HG03378 (cell line): ENCODE measurements around the gene MROH2A.

Experiments
- ATAC-seq: cut with Tn5 transposase; IDR thresholded peaks from one replicate; pipeline ENCODE4 v1.9.1; 2021; ENCODE audit warnings: mild to moderate bottlenecking, moderate library complexity; ENCODE audit not compliant: unreplicated experiment

MROH2A gene

DNA sequence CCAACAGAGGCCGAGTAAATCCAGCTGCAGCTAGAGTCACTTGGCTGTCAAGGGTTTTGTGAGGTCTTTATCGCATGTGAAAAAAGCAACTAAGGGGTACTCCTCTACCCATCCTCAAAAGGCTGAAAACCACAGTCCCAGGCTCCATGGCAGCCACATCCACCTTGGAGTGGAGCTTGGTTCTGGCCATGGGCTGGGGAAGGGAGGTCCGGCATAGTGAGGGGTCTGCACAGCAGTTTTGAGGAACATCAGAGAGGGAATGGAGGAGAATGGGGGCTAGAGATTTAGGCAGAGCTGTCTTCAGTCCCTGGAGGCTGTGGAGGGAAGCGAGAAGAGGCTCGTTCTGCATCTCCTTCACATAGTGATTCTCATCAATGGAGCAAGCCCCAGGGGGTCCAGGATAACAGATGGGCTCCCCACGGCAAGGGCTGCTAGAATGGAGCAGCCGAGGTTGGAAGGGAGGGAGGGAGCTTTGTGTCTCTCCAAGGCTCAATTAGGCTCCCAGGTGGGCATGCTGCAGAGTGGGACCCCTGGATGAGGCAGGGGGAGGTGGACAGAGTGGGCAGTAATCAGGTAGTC, 21.0 kb downstream of the MROH2A start:
- ATAC-seq: no peak

DNA sequence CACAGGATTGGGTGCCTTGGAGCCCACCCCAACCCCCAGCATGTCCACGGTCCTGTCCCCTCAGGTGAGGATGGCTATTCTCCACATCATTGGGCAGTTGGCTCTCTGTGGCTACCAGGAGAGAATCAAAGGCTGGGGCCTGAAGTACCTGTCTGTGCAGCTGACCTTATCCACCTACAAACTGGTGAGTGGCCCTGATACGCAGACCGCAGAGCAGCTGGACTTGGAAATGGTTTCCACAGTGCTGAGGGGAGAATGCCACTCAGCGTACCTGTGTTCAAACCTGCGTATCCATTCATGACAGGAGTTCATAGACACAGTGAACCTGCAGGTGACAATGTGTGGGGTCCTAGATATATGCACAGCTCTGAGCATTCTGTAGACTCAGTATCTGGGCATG, 21.6 kb downstream of the MROH2A start:
- no peak for ATAC-seq

DNA sequence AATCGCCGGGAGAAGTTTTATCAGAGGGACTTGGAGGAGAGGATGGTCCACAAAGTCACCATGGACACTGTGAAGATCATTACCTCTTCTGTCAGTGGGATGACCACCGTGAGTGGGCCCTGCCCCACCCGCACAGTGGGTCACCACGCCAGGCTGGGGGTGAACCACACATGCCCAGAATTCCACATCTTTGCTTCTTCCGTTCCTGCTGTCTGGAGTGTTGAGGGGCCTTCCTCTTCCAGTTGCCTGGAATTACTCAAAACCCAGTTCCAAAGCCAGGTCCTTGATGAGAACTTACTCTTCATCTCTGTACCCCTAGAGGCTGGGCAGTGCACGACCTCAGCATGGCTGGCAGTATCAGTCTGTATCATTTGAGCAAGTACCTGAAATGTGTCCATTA, 22.1 kb downstream of the MROH2A start:
- no peak for ATAC-seq

DNA sequence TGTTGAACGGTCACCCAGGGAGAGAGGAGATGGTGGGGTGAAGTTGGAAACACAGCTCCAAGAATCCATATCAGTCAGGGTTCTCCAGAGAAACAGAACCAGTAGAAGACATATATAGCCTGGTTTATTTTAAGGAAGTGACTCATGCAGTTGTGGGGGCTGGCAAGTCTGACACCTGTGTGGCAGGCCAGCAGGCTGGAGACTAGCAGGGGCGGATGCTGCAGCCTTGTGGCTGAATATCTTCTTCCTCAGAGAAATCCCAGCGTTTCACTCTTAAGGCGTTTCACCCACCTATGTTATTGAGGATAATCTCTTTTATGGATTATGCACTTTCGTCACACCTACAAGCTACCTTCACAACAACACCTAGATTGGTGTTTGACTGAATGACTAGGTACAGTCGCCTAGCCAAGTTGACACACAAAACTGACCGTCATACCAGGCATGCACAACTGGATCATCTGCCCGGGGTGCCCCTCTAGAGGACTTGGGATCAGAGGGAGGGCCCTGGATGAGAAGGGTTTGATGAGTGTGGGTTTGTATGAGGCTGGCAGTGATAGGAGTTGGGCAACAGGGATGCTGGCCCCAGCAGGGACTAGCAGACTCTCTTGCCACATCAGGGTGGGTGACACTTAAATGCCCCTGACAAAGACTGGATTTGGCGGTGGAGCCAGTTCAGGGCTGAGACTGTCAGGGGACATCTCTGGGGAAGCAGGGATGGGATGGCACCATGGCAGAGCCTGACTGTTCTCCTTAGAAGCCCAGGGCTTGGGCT, 23.4 kb downstream of the MROH2A start:
- ATAC-seq: no peak

DNA sequence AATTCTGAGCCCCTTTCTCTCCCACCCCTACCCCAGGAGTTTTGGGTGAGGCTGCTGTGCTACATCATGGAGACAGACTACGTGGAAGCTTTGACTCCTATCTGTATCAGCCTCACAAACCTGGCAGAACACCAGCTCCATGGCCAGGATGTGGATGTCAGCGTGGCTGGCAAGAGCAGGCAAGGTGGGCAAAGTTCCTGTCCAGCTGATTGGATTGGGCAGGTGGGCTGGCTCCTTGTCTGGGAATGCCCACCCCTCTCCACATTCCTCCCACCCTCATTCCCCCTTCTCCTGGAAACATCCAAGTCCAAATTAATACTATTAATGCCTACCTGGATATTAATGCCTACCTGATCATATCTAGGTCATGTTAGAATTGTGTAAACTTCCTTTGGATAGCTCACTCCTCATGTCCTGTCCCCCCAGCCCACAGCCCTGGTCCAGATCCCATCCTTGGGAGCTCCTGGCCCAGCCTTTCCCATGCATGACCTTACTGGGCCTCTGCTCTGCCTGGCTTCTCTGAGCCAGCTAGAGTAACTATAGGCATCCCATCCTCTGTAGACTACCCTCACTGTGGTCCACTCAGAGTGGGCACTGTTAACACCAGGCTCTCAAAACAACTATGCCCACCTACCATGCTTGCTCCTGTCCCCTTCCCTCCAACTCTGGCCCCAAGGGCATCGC, 24.1 kb downstream of the MROH2A start:
- no peak for ATAC-seq

DNA sequence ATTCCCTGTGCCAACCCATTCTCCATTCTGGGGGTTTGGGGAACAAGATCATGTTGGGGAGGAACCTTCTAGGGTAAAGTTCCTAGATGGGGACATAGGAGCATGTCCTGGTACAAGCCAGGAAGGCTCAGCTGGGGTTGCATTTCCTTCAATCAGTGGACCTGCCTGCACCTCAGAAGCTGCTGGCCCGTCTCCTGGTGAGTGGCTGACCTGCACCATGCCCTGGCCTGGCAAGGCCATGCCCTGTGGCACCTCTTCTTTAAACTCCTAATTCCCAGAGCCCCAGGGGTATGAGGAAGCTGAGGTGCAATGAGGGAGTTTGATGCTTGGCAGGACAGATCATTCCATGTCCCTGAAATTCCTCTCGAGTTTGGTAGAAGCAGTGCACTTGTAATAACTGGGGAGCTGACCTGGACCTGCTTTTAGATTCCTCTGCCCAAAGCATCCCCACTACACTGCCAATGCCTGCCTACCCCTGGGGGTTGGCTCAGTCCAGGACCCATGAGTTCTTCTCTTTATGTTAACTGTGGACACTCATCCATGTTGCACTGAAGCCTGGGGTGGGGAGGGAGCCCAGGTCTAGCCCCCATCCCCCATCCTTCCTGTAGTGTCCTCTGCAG, 25.3 kb downstream of the MROH2A start:
- no peak for ATAC-seq

DNA sequence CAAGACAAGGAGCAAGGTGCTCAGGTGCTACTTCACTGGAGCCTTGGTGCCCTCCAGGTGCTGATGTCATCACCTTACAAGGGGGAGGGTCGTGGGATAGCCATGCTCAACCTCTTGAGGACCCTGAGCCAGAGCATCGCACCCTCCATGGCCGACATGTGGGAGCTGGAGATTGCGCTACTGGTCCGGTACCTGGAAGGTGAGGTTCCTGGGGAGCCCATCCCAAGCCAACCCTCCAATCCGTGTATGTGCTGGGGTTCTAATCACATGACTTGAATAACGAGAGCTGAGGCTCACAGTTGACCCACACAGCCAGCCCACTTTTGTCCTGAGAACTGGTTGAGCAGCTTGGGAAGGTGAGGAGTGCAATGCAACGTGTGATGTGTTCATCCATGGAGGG, 25.9 kb downstream of the MROH2A start:
- ATAC-seq: no peak

DNA sequence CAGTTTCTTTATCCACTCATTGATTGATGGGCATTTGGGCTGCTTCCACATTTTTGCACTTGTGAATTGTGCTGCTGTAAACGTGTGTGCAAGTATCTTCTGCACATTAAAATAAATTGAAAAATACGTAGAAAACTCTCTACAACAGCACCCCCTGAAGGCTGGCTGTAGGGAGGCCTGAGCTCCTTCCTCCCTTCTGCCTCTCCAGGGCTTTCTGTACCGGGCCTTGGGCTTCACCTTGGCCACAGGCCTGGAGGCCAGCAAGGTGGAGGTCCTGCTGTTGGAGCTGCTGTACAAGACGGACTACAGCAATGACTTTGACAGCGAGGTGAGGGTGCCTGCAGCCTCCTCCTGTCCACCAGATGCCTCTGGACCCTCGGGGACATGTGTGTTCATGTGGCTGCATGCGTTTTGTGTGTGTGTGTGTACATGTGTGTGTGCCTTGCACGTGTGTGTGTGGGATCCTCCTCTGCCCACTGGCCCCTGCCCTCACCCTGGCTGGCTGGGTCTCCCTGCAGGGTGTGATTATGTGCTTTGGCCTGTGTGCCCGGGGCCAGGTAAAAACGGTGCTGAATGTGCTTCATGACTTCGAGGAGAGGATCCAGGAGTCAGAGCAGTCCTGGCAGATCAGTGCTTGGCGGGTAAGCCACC, 29.2 kb downstream of the MROH2A start:
- ATAC-seq: no peak

DNA sequence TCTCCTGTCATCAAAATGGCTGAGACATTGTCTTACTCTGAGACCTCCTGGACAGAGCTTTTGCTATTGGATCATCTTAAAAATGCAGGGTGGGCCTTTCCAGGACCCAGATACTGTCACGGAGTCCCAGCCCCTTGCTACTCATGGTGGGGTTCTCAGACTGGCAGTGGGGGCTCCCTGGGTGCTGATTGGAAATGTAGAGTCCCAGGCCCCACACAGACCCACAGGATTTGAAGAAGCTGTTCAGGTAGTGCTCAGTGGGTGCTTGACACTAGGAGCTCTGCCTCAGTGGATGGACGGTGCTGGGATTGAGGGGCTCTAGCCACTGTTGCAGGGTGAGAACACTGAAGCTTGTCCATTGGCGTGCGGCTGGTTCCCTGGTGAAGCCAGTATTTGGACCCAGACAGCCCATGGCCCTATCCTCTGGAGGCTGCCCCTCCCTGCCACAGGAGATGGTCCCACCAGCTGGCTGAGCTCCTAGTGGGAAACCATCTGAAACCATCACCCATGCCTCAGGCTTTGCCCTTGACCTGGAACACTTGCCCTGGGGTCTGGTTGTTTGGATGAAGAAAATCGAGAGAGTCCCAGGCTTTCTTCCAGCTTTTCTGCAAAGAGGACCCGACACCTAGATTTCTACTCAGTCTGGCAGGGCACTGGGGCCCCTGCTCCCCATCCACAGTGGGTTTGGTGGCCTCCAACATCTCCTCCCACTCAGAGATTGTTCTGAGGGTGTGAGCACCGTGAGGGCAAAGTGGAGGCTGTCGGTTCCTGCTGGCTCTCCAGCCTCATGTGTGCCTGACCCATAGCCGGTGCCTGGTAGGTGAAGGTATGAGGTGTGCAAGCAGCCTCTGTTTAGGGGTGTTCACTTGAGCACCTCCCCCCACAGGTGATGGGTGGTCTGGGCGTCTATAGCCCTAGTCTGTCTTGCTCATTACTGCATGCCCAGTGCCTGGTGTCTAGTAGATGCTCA, 30.1 kb downstream of the MROH2A start:
- no peak for ATAC-seq

DNA sequence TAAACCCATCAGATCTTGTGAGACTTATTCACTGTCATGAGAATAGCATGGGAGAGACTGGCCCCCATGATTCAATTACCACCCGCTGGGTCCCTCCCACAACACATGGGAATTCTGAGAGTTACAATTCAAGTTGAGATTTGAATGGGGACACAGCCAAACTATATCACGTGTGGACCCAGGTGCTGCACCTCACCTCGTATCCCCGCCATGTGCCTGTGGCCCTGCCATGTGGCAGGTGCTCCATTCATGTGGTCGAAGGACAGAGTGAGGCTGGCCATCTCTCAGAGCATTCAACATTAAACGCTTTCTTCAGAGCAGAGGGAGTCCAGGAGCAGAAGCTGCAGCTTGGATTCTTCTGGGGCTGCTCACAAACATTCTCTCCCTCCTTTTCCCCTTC, 32.3 kb downstream of the MROH2A start:
- no peak for ATAC-seq

DNA sequence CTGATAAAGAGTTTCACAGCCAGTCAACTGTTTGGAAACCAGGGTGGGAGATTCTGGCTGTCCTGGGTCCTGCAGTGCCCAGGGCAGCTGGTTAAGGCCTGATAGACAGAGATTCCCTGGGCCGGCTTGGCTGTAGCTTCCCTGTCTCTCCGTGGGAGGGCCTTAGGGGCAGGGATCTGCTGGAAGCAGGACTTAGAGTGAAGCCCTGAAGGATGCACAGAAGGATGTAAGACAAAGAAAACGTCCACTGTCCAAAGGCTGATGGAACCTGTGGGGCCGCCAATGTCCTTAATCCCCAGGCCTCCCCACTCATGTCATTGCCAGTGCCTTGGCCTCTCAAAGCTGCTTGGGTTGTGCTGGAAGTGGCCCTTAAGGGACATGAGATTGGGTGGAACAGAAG, 33.0 kb downstream of the MROH2A start:
- no peak for ATAC-seq

DNA sequence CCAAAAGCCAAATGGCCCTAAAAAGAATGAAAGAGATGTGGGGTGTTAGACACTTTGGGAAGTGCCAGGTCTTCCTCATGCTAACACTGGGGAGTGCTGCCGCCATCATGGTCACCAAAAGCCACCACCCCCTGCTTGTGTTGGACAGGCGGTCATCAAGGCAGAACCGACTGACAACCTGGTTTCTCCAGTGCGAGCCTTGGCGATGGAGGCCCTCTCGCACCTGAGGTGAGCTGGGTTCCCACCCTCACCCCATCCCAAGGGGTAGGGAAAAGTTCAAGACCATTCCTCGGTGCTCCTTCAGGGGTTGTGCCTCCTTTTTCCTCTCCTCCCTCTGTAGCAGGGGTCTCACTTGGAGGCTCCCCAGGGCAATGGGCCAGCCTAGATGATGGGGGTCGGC, 33.6 kb downstream of the MROH2A start:
- no peak for ATAC-seq

DNA sequence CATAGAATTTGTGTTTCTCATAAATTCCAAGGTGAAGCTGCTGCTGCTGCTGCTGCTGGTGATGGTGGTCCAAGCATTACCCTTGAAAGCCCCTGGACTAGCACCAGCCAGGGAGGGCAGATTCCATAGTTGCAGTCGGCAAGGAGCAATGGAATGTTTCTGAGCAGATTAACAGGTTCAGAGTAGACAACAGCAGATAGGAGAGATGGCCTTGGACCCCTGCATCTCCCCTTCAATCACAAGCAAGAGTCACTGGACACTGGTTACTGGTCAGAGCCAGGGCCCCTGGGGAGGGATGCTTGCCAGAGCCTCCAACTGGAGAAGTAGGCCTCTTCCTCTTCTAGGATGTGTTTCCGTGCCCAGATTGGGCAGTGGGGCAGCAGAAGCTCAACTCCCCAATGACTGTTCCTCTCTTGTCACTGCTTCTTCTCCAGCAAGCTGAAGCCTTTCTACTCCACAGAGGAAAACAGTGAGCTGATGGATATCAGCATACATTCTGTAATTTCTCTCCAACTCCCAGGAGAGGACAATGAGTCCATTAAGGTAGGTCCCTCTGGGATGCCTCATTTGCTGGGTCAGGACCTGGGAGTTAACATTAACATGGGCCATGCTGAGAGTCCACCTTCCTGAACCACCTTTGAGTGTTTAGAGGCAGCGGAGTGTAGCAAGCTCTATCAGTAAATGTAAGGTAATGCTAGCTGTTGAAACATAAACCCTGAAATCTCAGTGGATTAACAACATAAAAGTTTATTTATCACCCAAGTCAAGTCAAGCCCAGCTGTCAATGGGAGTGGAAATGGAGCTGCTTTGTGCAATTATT, 35.3 kb downstream of the MROH2A start:
- ATAC-seq: no peak

DNA sequence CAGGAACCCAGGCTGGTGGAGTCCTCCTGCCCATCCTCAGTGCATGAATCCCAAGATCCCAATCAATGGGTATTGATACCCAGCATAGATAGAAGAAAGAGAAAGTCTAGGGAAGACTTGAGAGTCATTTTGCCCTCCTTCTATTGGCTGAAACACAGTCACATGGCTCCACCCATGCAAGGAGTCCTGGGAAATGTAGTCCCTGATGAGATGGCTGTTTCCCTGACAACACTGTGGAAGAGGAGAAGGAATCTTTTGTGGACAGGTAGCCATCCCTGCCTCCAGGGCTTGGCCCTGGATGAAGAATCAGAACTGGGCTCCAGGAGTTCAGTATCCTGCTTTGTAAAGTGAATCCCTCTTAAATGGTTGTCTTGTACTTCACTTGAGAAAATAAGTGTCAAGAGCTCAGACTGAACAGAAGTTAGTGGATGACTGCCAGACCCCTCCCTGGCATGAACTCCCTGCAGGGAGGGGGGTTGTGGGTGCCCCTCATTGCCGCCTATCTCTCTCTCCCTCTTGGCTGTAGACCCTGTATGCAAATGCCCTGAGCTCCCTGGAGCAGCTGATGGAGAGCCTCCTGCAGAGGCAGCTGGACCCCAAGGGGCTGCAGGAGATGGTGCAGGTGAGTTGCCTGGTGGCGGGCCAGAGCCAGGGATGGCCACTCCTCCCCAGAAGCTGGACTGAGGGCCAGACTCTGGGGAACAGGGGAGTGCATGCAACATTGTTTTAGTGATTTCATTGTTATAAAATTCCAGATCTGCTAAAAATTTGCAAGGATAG, 36.1 kb downstream of the MROH2A start:
- ATAC-seq: no peak

DNA sequence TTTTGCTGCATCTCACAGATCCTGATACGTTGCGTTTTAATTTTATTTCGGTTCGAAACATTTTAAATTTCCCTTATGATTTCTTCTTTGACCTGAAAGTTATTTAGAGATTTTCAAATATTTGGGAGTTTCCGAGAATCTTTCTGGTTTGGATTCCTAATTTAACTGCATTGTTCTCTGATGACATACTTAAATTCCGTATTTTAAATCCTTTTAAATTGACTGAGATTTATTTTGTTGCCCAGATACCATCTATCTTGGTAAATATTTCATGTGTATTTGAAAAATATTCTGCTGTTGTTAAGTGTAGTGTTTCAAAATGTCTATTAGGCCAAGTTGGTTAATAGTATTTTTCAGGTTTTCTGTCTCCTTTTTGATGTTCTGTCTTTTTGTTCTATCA, 37.7 kb downstream of the MROH2A start:
- no peak for ATAC-seq

DNA sequence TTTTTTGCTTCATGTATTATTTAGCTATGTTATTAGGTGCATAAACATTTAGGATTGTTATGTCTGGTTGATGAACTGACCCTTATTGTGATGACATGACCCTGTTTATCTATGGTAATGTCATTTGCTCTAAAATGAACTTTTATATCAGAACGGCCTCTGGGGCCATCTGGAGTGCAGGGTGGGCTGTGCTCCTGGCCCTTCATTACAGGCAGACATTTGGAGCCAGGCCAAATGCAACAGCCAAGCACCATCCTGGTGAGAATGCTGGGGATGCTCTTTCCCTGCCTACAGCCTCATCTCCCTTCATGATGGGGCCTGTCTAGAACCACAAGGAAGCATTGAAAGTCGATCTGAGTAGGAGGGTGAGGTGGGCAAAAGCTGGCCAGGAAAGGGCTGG, 38.2 kb downstream of the MROH2A start:
- ATAC-seq: no peak

DNA sequence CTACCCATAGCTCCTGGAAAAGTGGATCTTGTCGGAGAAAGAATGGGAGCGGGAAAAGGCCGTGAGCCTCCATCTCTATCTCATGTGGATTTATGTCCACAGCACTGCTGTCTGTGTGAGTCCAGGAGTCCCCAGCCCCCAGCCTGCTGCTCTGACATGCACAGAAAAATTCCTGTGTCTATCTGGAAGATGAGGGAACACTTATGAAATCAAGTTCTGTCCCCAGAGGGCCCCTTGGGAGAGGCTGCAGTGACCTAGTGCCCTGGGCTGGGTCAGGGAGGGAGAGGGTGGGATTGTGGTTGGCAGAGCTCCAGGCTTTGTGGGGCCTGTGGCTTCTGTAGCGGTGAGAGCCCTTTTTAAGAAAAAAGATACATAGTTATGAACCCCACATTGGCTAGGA, 38.6 kb downstream of the MROH2A start:
- no peak for ATAC-seq

DNA sequence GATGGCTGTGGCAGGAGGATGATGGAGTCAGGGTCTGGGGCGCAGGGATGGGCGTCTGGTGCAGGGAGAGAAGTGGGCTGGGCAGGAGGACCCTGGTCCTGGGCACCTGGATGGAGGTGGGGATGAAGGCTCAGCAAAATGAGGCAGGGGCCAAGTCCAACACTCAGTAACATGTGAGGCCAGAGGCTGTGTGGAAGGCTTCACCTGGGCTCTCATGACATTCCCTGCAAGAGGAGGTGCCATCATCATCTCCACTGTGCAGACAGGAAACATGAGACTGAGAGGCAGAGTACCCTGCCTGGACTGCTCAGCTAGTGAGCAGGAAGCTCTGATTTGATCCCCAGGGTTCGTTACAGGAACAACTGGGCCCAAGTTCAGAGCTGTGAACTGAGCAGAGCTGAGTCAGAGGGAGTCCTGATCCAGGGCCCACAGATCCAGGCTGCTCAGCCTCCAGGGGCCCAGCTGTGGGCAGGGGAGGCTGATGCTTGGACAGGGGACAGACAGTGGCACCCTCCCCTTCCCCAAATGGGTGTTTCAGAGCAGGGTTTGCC, 39.3 kb downstream of the MROH2A start:
- ATAC-seq: no peak
